Measurements from ENCODE around the gene CD274.

- TF ChIP-seq CTCF (IDR thresholded peaks at IDR 0.05) (no peak), POLR2A (IDR thresholded peaks at IDR 0.05) (no peak)
These were observed 15.7 kb downstream of the CD274 start for GRCh38 chr9:5466005-5466404.

Measured in esophagus squamous epithelium (tissue), 4 donors.